GM18858 (cell line): ENCODE results near the gene FGD6.
"Not testable (repeated sequence)": the region's sequence is repeated elsewhere in the genome, so short reads cannot be mapped to it uniquely, and the experiment has no call there.

ENCODE experiments used
- ATAC-seq: cut with Tn5 transposase; IDR thresholded peaks from one replicate; pipeline ENCODE4 v1.9.1; 2021; ENCODE audit not compliant: unreplicated experiment

The FGD6 gene

GRCh38 chr12:95181103-95181502 is 36.2 kb downstream of the FGD6 start:
- ATAC-seq: no peak

GRCh38 chr12:95179011-95179410 is 38.3 kb downstream of the FGD6 start:
- no peak for ATAC-seq

GRCh38 chr12:95178136-95178535 is 39.1 kb downstream of the FGD6 start:
- no peak for ATAC-seq

- ATAC-seq: no peak
Measured at GRCh38 chr12:95177201-95177768, 40.0 kb downstream of the FGD6 start.

GRCh38 chr12:95173392-95174251 is 43.6 kb downstream of the FGD6 start:
- ATAC-seq: no peak

- ATAC-seq: no peak
Measured at GRCh38 chr12:95169368-95169767, 47.9 kb downstream of the FGD6 start.

GRCh38 chr12:95168746-95169145 is 48.5 kb downstream of the FGD6 start:
- ATAC-seq: no peak

- ATAC-seq: no peak
Measured at GRCh38 chr12:95164656-95165055, 52.6 kb downstream of the FGD6 start.

GRCh38 chr12:95158919-95159318 is 58.3 kb downstream of the FGD6 start:
- no peak for ATAC-seq

GRCh38 chr12:95151821-95152220 is 65.4 kb downstream of the FGD6 start:
- ATAC-seq: no peak

- no peak for ATAC-seq
Measured at GRCh38 chr12:95151406-95151805, 65.9 kb downstream of the FGD6 start.

- no peak for ATAC-seq
Measured at GRCh38 chr12:95150501-95150900, 66.8 kb downstream of the FGD6 start.

- no peak for ATAC-seq
Measured at GRCh38 chr12:95147866-95148265, 69.4 kb downstream of the FGD6 start.

- ATAC-seq: no peak
Measured at GRCh38 chr12:95146769-95147168, 70.5 kb downstream of the FGD6 start.

- ATAC-seq: no peak
Measured at GRCh38 chr12:95143621-95144205, 73.6 kb downstream of the FGD6 start.

GRCh38 chr12:95142431-95143151 is 74.7 kb downstream of the FGD6 start:
- ATAC-seq: no peak

GRCh38 chr12:95141310-95141709 is 76.0 kb downstream of the FGD6 start:
- no peak for ATAC-seq

GRCh38 chr12:95138031-95138430 is 79.2 kb downstream of the FGD6 start:
- not testable (repeated sequence) for ATAC-seq

- ATAC-seq: no peak
Measured at GRCh38 chr12:95136598-95136997, 80.7 kb downstream of the FGD6 start.

GRCh38 chr12:95134085-95134484 is 83.2 kb downstream of the FGD6 start:
- ATAC-seq: no peak

- ATAC-seq: no peak
Measured at GRCh38 chr12:95131589-95132340, 85.5 kb downstream of the FGD6 start.
